Measurements from ENCODE around the gene ATP5IF1.

ATP5IF1 gene

DNA sequence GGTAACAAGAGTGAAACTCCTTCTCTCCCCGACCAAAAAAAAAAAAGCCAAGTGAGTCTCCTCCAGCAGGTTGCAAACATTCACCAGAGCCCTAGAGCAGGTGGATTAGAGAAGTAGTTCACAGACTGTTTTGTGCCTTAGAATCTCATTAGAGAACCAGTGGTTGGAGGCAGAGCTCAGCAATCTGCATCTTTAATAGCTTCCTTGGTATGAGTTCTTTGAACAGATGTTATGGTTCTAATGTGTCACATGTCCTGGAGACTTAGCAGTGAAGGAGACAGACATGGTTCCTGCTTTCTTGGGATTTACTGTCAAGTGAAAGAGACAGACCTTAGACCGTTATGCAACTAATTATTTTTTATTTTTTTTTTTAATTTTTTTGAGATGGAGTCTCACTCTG is 50.2 kb downstream of the ATP5IF1 start:
- Histone ChIP-seq H3K27me3 (ENCODE audit: control insufficient read depth in 1 of 2, insufficient read depth in 2 of 2, low read length in 2 of 2) (no peaks in the 10 kb centered on the region), H3K27ac (ENCODE audit: low read length) (no peak overlapping the region), H3K9ac (ENCODE audit: low read length in 2 of 2) (no peak overlapping the region), H3K4me1 (ENCODE audit: control insufficient read depth, insufficient read depth, low read length) (no peaks in the 10 kb centered on the region), H3K9me3 (ENCODE audit: control insufficient read depth in 2 of 2, low read length in 2 of 2) (no peaks in the 10 kb centered on the region), H3K4me3 (ENCODE audit: low read length in 2 of 2) (no peak overlapping the region), H3K36me3 (ENCODE audit: control insufficient read depth in 2 of 2, insufficient read depth in 2 of 2, low read length in 2 of 2) (peaks cover 0 to 12% of the 10 kb centered on the region in 2 donors)
